ENCODE results near the gene C11orf91.

DNA sequence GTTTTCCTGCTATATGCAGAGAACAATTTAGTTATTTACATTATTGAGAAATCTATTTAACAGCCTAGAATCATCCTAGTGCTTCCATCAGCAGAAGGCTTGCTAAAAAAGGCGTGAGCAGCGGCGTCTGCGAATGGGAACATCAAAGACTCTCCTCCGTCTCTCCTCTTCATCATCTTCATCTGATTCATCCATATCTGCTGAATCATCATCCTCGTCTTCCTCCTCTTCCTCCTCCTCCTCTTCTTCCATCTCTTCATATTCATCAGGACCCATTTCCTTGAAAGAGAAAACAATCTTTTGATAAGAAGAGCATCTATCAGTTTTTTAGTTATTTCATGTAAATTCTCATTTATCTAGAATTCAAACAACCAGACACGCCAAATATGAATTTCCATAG, 41.2 kb upstream of the C11orf91 start:
- TF ChIP-seq, protein P1, sequence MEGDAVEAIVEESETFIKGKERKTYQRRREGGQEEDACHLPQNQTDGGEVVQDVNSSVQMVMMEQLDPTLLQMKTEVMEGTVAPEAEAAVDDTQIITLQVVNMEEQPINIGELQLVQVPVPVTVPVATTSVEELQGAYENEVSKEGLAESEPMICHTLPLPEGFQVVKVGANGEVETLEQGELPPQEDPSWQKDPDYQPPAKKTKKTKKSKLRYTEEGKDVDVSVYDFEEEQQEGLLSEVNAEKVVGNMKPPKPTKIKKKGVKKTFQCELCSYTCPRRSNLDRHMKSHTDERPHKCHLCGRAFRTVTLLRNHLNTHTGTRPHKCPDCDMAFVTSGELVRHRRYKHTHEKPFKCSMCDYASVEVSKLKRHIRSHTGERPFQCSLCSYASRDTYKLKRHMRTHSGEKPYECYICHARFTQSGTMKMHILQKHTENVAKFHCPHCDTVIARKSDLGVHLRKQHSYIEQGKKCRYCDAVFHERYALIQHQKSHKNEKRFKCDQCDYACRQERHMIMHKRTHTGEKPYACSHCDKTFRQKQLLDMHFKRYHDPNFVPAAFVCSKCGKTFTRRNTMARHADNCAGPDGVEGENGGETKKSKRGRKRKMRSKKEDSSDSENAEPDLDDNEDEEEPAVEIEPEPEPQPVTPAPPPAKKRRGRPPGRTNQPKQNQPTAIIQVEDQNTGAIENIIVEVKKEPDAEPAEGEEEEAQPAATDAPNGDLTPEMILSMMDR (conservative IDR thresholded peaks at IDR 0.05; ENCODE audit: low read length), result no peak
- TF ChIP-seq EZH2phosphoT487 (IDR thresholded peaks at IDR 0.05; ENCODE audit: borderline replicate concordance), result no peak

Measured in Loucy (cell line).